Measurements from ENCODE around the gene LGR4. TPM values are rescaled to one million over a fixed set of nuclear protein-coding genes. Genes with fewer than 3 reads are reported as not detected.

The LGR4 gene
- total RNA-seq, 1 experiment from 2014 or later, result 7.1 TPM

- H3K4me2 ChIP-seq (ENCODE audit: low read length), result no peak overlapping the region
- POLR2A ChIA-PET, result no interaction called here
Observed at GRCh38 chr11:27514558-27514957, 42.0 kb upstream of the LGR4 start.

More at GRCh38 chr11:27514558-27514957, 42.0 kb upstream of the LGR4 start:
- no peak for DNase-seq (ENCODE audit: low read depth, low spot score)
- no peaks in the 10 kb centered on the region for H3K79me2 ChIP-seq (ENCODE audit: insufficient read depth, low read length)
- no peaks in the 10 kb centered on the region for H3K27me3 ChIP-seq (ENCODE audit: insufficient read depth, low read length)
- no peak overlapping the region for H2AFZ ChIP-seq (ENCODE audit: low read depth, low read length, poor library complexity, severe bottlenecking)
- no peak overlapping the region for H3K27ac ChIP-seq (ENCODE audit: low read depth, low read length)
- TF ChIP-seq YY1 (IDR thresholded peaks at IDR 0.05; ENCODE audit: extremely low read depth, insufficient replicate concordance, low read depth, low read length) (no peak), EZH2phosphoT487 (IDR thresholded peaks at IDR 0.05; ENCODE audit: borderline replicate concordance) (no peak), JUND (IDR thresholded peaks at IDR 0.05) (no peak), ZNF274 (IDR thresholded peaks at IDR 0.05; ENCODE audit: low read depth, low read length) (no peak), ATF3 (IDR thresholded peaks at IDR 0.05) (no peak), SRF (IDR thresholded peaks at IDR 0.05; ENCODE audit: low read depth) (no peak), ZBTB33 (IDR thresholded peaks at IDR 0.05; ENCODE audit: extremely low read depth, insufficient replicate concordance, low read length) (no peak), EGR1 (IDR thresholded peaks at IDR 0.05; ENCODE audit: low read depth) (no peak), ZFX (IDR thresholded peaks at IDR 0.05) (no peak), ELF1 (IDR thresholded peaks at IDR 0.05; ENCODE audit: borderline replicate concordance, low read depth) (no peak), CEBPB (IDR thresholded peaks at IDR 0.05; ENCODE audit: low read depth) (no peak), FOSL1 (IDR thresholded peaks at IDR 0.05; ENCODE audit: low read depth) (no peak), TCF7L2 (IDR thresholded peaks at IDR 0.05; ENCODE audit: borderline replicate concordance, extremely low read depth, insufficient read depth, insufficient read length) (no peak), SIN3A (IDR thresholded peaks at IDR 0.05; ENCODE audit: low read depth) (no peak), EZH2 (IDR thresholded peaks at IDR 0.05) (no peak), CBX3 (IDR thresholded peaks at IDR 0.05; ENCODE audit: low read depth) (no peak), REST (IDR thresholded peaks at IDR 0.05; ENCODE audit: low read depth) (no peak), RAD21 (IDR thresholded peaks at IDR 0.05; ENCODE audit: low read depth) (no peak), POLR2A (IDR thresholded peaks at IDR 0.05; ENCODE audit: borderline replicate concordance, extremely low read depth, insufficient read depth, insufficient read length) (no peak), POLR2AphosphoS5 (IDR thresholded peaks at IDR 0.05; ENCODE audit: low read depth, low read length) (no peak)
- H4K20me1 ChIP-seq (ENCODE audit: insufficient read depth), result no peaks in the 10 kb centered on the region
- no peak for ATAC-seq
- CTCF ChIA-PET, result no interaction called here
- no peaks in the 10 kb centered on the region for H3K9me2 ChIP-seq (ENCODE audit: insufficient read depth)
- H3K9me3 ChIP-seq (ENCODE audit: control insufficient read depth in 1 of 2, insufficient read depth in 1 of 2, low read depth in 1 of 2, low read length in 2 of 2), result no peaks in the 10 kb centered on the region
- RAD21 ChIA-PET (ENCODE audit: low non-redundant PET in 1 of 2, low total read pairs in 2 of 2, uncharacterized antibody in 2 of 2, unreplicated experiment in 2 of 2), result no interaction called here
- H3K4me1 ChIP-seq (ENCODE audit: control insufficient read depth in 1 of 2, insufficient read depth in 2 of 2, low read length in 2 of 2), result no peaks in the 10 kb centered on the region
- intact Hi-C loops (cut with micrococcal nuclease), result no loop called here
- no peak overlapping the region for H3K9ac ChIP-seq (ENCODE audit: low read length)
- H3K4me3 ChIP-seq (replicated peaks in 1 of 2; ENCODE audit: low read depth in 1 of 2, low read length in 2 of 2), result no peak overlapping the region
- BruUV-seq (replicated peaks), result no TSS peak
- no peaks in the 10 kb centered on the region for H3K36me3 ChIP-seq (ENCODE audit: control insufficient read depth in 1 of 2, insufficient read depth in 2 of 2, low read length in 2 of 2)
